H1 (cell line): ENCODE results near the gene BBS9. TPM values are rescaled to one million over a fixed set of nuclear protein-coding genes. Genes with fewer than 3 reads are reported as not detected.

Experiments
- CTCF ChIA-PET: fragments of 300-600 bp; sonication (Branson Sonifier 250); formaldehyde crosslinking; loops from one replicate; lab custom pipeline; 2021; ENCODE audit not compliant: partially characterized antibody; lab: Charles Lee
- POLR2A ChIA-PET: fragments of 300-600 bp; sonication (Branson Sonifier 250); formaldehyde crosslinking; loops from one replicate; lab custom pipeline; 2021; ENCODE audit warnings: inconsistent platforms; ENCODE audit not compliant: partially characterized antibody; lab: Charles Lee
- DNase-seq, 2 experiments: peaks; one replicate each; pipeline versions ENCODE4 v3.0.0 to v3.0.0-alpha.2; 2010 to 2022; ENCODE audit warnings: low spot score in 2 of 2, low read depth in 1 of 2, mixed read lengths in 1 of 2
- FAIRE-seq: peaks from 2 replicates; lab custom pipeline; 2011; peaks lifted over from hg19 to GRCh38; lab: Jason Lieb, UNC
- H2AFZ ChIP-seq: 2 replicates; pipeline ENCODE4 v1.8.1; 2012; ENCODE audit warnings: low read length, inconsistent platforms
- H2AK5ac ChIP-seq: 2 replicates; pipeline ENCODE4 v1.6.1; 2013; ENCODE audit warnings: low read depth, low read length
- H2BK120ac ChIP-seq: replicated peaks from 2 replicates; pipeline ENCODE3; 2013; ENCODE audit warnings: low read depth, low read length, inconsistent platforms
- H2BK12ac ChIP-seq: 2 replicates; pipeline ENCODE4 v1.6.1; 2013; ENCODE audit warnings: low read depth, low read length
- H2BK15ac ChIP-seq: 2 replicates; pipeline ENCODE4 v1.6.1; 2013; ENCODE audit warnings: low read length
- H2BK20ac ChIP-seq: 2 replicates; pipeline ENCODE4 v1.6.1; 2013; ENCODE audit warnings: low read length
- H2BK5ac ChIP-seq: 2 replicates; pipeline ENCODE4 v1.6.1; 2013; ENCODE audit warnings: low read depth, low read length
- H3K14ac ChIP-seq: 2 replicates; pipeline ENCODE4 v1.6.1; 2013; ENCODE audit warnings: inconsistent platforms; ENCODE audit not compliant: insufficient read length
- H3K18ac ChIP-seq: 2 replicates; pipeline ENCODE4 v1.6.1; 2013; ENCODE audit warnings: low read length; ENCODE audit errors: extremely low read depth
- H3K23ac ChIP-seq: 2 replicates; pipeline ENCODE4 v1.6.1; 2013; ENCODE audit warnings: inconsistent platforms; ENCODE audit not compliant: insufficient read length
- H3K23me2 ChIP-seq: 2 replicates; pipeline ENCODE4 v1.6.1; 2013; ENCODE audit warnings: low read depth, low read length
- H3K27ac ChIP-seq: 2 replicates; pipeline ENCODE4 v1.6.1; 2011; ENCODE audit warnings: low read depth, low read length, inconsistent platforms
- H3K27me3 ChIP-seq, 4 experiments: replicated peaks in 1 of 4; 1 replicate in 1 of 4; 2 replicates in 3 of 4; pipeline versions ENCODE4 v1.6.1 to v1.8.1; 2011 to 2013; ENCODE audit warnings: low read length in 3 of 4, mild to moderate bottlenecking in 3 of 4, inconsistent platforms in 2 of 4, mixed read lengths in 2 of 4, moderate library complexity in 1 of 4; ENCODE audit not compliant: control insufficient read depth in 3 of 4, insufficient read depth in 3 of 4; ENCODE audit errors: extremely low read depth in 1 of 4
- H3K36me3 ChIP-seq, 4 experiments: 2 replicates each; pipeline versions ENCODE4 v1.6.1 to v1.8.1; 2011 to 2013; ENCODE audit warnings: mild to moderate bottlenecking in 4 of 4, low read length in 3 of 4, moderate library complexity in 2 of 4, control low read depth in 1 of 4, inconsistent platforms in 1 of 4; ENCODE audit not compliant: insufficient read depth in 4 of 4, control insufficient read depth in 2 of 4
- H3K4ac ChIP-seq: replicated peaks from 2 replicates; pipeline ENCODE3; 2013; ENCODE audit warnings: low read length, low read depth, mixed read lengths, inconsistent platforms; ENCODE audit not compliant: insufficient read length
- H3K4me1 ChIP-seq, 4 experiments: replicated peaks in 1 of 4; 1 replicate in 1 of 4; 2 replicates in 3 of 4; pipeline versions ENCODE4 v1.6.1 to v1.8.1; 2011 to 2013; ENCODE audit warnings: low read length in 3 of 4, inconsistent platforms in 2 of 4, mixed read lengths in 1 of 4; ENCODE audit not compliant: insufficient read depth in 4 of 4, control insufficient read depth in 3 of 4
- H3K4me2 ChIP-seq, 2 experiments: 2 replicates each; pipeline versions ENCODE4 v1.6.1 to v1.8.1; 2011 to 2013; ENCODE audit warnings: low read depth in 2 of 2, low read length in 2 of 2, control low read depth in 1 of 2, inconsistent platforms in 1 of 2, mild to moderate bottlenecking in 1 of 2; ENCODE audit not compliant: insufficient read depth in 1 of 2
- H3K4me3 ChIP-seq, 4 experiments: fragments of 200-600, 300-600 bp in 1 of 4; sonication (generic), shearing (Covaris generic), sonication (Bioruptor Twin) in 1 of 4; 2 replicates each; pipeline versions ENCODE4 v1.5.1 to v1.8.1; 2011 to 2016; ENCODE audit warnings: low read length in 4 of 4, low read depth in 3 of 4, control low read depth in 2 of 4, inconsistent platforms in 2 of 4, mild to moderate bottlenecking in 2 of 4, mixed read lengths in 1 of 4, moderate library complexity in 1 of 4; ENCODE audit not compliant: insufficient read depth in 2 of 4; ENCODE audit errors: extremely low read depth in 1 of 4
- H3K56ac ChIP-seq: replicated peaks from 2 replicates; pipeline ENCODE3; 2013; ENCODE audit warnings: low read depth, mild to moderate bottlenecking, mixed read lengths, low read length, inconsistent platforms; ENCODE audit not compliant: insufficient read length
- H3K79me1 ChIP-seq: 2 replicates; pipeline ENCODE4 v1.6.1; 2013; ENCODE audit warnings: low read depth, low read length, control low read depth
- H3K79me2 ChIP-seq, 2 experiments: 2 replicates each; pipeline versions ENCODE4 v1.6.1 to v1.8.1; 2012 to 2013; ENCODE audit warnings: low read length in 2 of 2, mild to moderate bottlenecking in 2 of 2, inconsistent platforms in 1 of 2; ENCODE audit not compliant: insufficient read depth in 2 of 2, control insufficient read depth in 1 of 2
- H3K9ac ChIP-seq, 4 experiments: replicated peaks in 1 of 4; 1 replicate in 1 of 4; 2 replicates in 3 of 4; pipeline versions ENCODE4 v1.6.1 to v1.8.1; 2011 to 2013; ENCODE audit warnings: low read depth in 3 of 4, low read length in 3 of 4, control low read depth in 2 of 4, mild to moderate bottlenecking in 2 of 4, moderate library complexity in 2 of 4, inconsistent platforms in 1 of 4; ENCODE audit errors: extremely low read depth in 1 of 4
- H3K9me3 ChIP-seq, 2 experiments: 2 replicates each; pipeline versions ENCODE4 v1.6.1 to v1.8.1; 2012 to 2013; ENCODE audit warnings: mild to moderate bottlenecking in 2 of 2, moderate library complexity in 2 of 2, control low read depth in 1 of 2, inconsistent platforms in 1 of 2, low read depth in 1 of 2, low read length in 1 of 2, mixed read lengths in 1 of 2; ENCODE audit not compliant: insufficient read depth in 2 of 2
- H4K20me1 ChIP-seq, 2 experiments: replicated peaks in 1 of 2; 2 replicates each; pipeline versions ENCODE3 to v1.8.1; 2011 to 2013; ENCODE audit warnings: inconsistent platforms in 2 of 2, low read length in 2 of 2, mild to moderate bottlenecking in 1 of 2; ENCODE audit not compliant: insufficient read depth in 2 of 2, control insufficient read depth in 1 of 2
- H4K5ac ChIP-seq: 2 replicates; pipeline ENCODE4 v1.6.1; 2013; ENCODE audit warnings: low read length, low read depth, mixed read lengths, inconsistent platforms; ENCODE audit not compliant: insufficient read length
- H4K8ac ChIP-seq: 2 replicates; pipeline ENCODE4 v1.8.0; 2013; ENCODE audit warnings: mild to moderate bottlenecking, moderate library complexity, low read length, inconsistent platforms; ENCODE audit not compliant: insufficient read depth; ENCODE audit errors: extremely low read depth
- H4K91ac ChIP-seq: replicated peaks from 2 replicates; pipeline ENCODE3; 2013; ENCODE audit warnings: low read length, mixed read lengths, inconsistent platforms; ENCODE audit not compliant: insufficient read length
- CREB1 ChIP-seq: IDR thresholded peaks from 2 replicates; pipeline ENCODE4 v1.6.1; 2012; ENCODE audit warnings: inconsistent platforms
- CTBP2 ChIP-seq: IDR thresholded peaks from 2 replicates; pipeline ENCODE4 v1.7.0; 2011; ENCODE audit warnings: borderline replicate concordance, mild to moderate bottlenecking, moderate library complexity, mixed read lengths, low read length; ENCODE audit not compliant: insufficient read depth, insufficient read length
- EP300 ChIP-seq, 2 experiments: IDR thresholded peaks; 1 replicate in 1 of 2; 2 replicates in 1 of 2; pipeline ENCODE4 v1.6.1; 2011 to 2012; ENCODE audit warnings: low read depth in 2 of 2, low read length in 2 of 2, mild to moderate bottlenecking in 2 of 2, borderline replicate concordance in 1 of 2, inconsistent platforms in 1 of 2, moderate library complexity in 1 of 2
- JUN ChIP-seq: IDR thresholded peaks from 2 replicates; pipeline ENCODE4 v1.6.1; 2011; ENCODE audit warnings: low read depth, mild to moderate bottlenecking, improper control_type of control experiment, low read length
- KDM1A ChIP-seq: fragments of 200-600, 300-600 bp; sonication (generic); IDR thresholded peaks from 2 replicates; pipeline ENCODE4 v1.7.1; 2016; ENCODE audit warnings: mild to moderate bottlenecking, low read length, borderline replicate concordance
- NANOG ChIP-seq: IDR thresholded peaks from 2 replicates; pipeline ENCODE4 v1.6.1; 2011; ENCODE audit warnings: low read length, low read depth, mild to moderate bottlenecking, inconsistent platforms; ENCODE audit not compliant: insufficient read depth, poor library complexity, severe bottlenecking
- POLR2A ChIP-seq, 2 experiments: IDR thresholded peaks; 1 replicate in 1 of 2; 2 replicates in 1 of 2; pipeline ENCODE4 v1.6.1; 2011; ENCODE audit warnings: low read depth in 2 of 2, low read length in 2 of 2, mild to moderate bottlenecking in 2 of 2; ENCODE audit errors: control extremely low read depth in 1 of 2
- POLR2AphosphoS5 ChIP-seq: IDR thresholded peaks from 2 replicates; pipeline ENCODE4 v1.6.1; 2011; ENCODE audit warnings: low read depth, low read length
- RAD21 ChIP-seq, 2 experiments: IDR thresholded peaks in 1 of 2; conservative IDR thresholded peaks in 1 of 2; 2 replicates each; pipeline ENCODE4 v1.6.1; 2011; ENCODE audit warnings: low read depth in 2 of 2, low read length in 2 of 2, improper control_type of control experiment in 1 of 2, inconsistent platforms in 1 of 2, mild to moderate bottlenecking in 1 of 2, moderate library complexity in 1 of 2
- RNF2 ChIP-seq: fragments of 200-900, 300-1000 bp; sonication (generic); IDR thresholded peaks from 2 replicates; pipeline ENCODE4 v1.7.1; 2016; ENCODE audit warnings: borderline replicate concordance, low read depth, mild to moderate bottlenecking, antibody characterized with exemption, low read length; ENCODE audit not compliant: poor library complexity, severe bottlenecking; ENCODE audit errors: missing control alignments
- RXRA ChIP-seq: IDR thresholded peaks from 2 replicates; pipeline ENCODE4 v1.6.1; 2011; ENCODE audit warnings: low read depth, mild to moderate bottlenecking, low read length, moderate library complexity; ENCODE audit not compliant: insufficient read depth
- SIN3A ChIP-seq, 2 experiments: IDR thresholded peaks in 1 of 2; conservative IDR thresholded peaks in 1 of 2; 2 replicates each; pipeline ENCODE4 v1.6.1; 2011 to 2012; ENCODE audit warnings: low read length in 2 of 2, improper control_type of control experiment in 1 of 2, low read depth in 1 of 2, mild to moderate bottlenecking in 1 of 2
- SRF ChIP-seq: IDR thresholded peaks from 2 replicates; pipeline ENCODE4 v1.6.1; 2011; ENCODE audit warnings: mild to moderate bottlenecking, low read depth, low read length, moderate library complexity
- TEAD4 ChIP-seq: IDR thresholded peaks from 2 replicates; pipeline ENCODE4 v1.6.1; 2012; ENCODE audit warnings: low read depth, low read length, inconsistent platforms, mixed read lengths
- ZNF274 ChIP-seq: IDR thresholded peaks from 2 replicates; pipeline ENCODE4 v1.7.0; 2012; ENCODE audit warnings: low read length, borderline replicate concordance; ENCODE audit errors: extremely low read depth
- polyA plus RNA-seq, 7 experiments: library from polyadenylated mRNA; depleted of rRNA in 3 of 7; stranded (reverse) in 5 of 7; unstranded in 2 of 7; fragments of >200 nt in 5 of 7; fragments of 200-250 nt in 2 of 7; gene quantifications; 1 replicate in 5 of 7; 2 replicates in 1 of 7; 4 replicates in 1 of 7; pipeline versions ENCODE4 v1.2.1 to v1.2.3, GENCODE V29; 2011 to 2013; ENCODE audit warnings: missing spikeins in 2 of 7, mixed read lengths in 2 of 7
- total RNA-seq: library from RNA; stranded (reverse); fragmentation: NEBNext Ultra II Directional; extraction: Animal tissue kit (Norgen Biotek cat#: 25700); gene quantifications from 2 replicates; pipeline ENCODE4 v1.2.1, GENCODE V29; 2021

BBS9 gene
- total and polyA plus RNA-seq, 2 of the 8 experiments (the other 6 are each of a cell fraction or from before 2014, with no cell fraction given): 22.3 to 37.0 TPM

DNA sequence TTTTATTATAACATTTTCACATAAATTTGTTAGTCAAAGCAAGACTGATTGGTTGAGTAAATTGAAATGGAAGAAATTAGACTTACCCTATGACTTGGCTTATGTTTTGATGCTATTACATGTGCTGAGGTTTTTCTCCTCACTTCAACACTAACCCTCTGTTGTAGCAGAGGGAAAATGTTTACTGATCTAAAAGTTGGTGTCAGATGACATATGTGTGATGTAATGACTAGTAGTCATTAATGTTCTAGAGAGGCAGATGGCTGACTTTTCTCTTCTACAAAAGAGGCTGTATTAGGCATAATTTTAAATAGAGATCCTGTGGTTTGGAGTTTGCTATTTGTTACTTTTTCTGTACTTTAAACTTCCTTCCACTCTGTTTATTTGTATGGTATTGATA is 266.0 kb downstream of the BBS9 start:
- Histone ChIP-seq H3K14ac (no peak overlapping the region), H4K91ac (no peak overlapping the region), H3K9ac (no peak overlapping the region), H3K4me2 (no peak overlapping the region), H3K18ac (no peak overlapping the region), H2BK15ac (no peak overlapping the region), H3K4ac (no peak overlapping the region), H3K27ac (no peak overlapping the region), H4K5ac (no peak overlapping the region), H3K9me3 (peaks cover 0 to 4% of the 10 kb centered on the region in 2 experiments; a peak in 1 of 4 replicates), H2BK120ac (no peak overlapping the region), H3K23ac (no peak overlapping the region), H4K20me1 (peaks cover 0 to 1% of the 10 kb centered on the region in 2 experiments), H3K79me2 (no peaks in the 10 kb centered on the region), H3K79me1 (no peaks in the 10 kb centered on the region), H2BK20ac (no peak overlapping the region), H2AFZ (no peak overlapping the region), H3K4me1 (no peaks in the 10 kb centered on the region), H3K4me3 (no peak overlapping the region), H4K8ac (no peak overlapping the region), H2BK12ac (no peak overlapping the region), H3K56ac (no peak overlapping the region), H2AK5ac (no peak overlapping the region), H3K27me3 (peaks cover 0 to 2% (median 0%) of the 10 kb centered on the region in 4 experiments; a peak in 1 of 7 replicates), H2BK5ac (no peak overlapping the region), H3K36me3 (peaks cover 0 to 7% (median 0%) of the 10 kb centered on the region in 4 experiments; a peak in 1 of 8 replicates)
- CTCF ChIA-PET: no interaction called here
- POLR2A ChIA-PET: no interaction called here
- FAIRE-seq: no peak
- no peak for DNase-seq
- TF ChIP-seq ZNF274 (no peak), NANOG (no peak), EP300 (IDR thresholded peaks at IDR 0.05; ENCODE audit: borderline replicate concordance in 1 of 2, low read depth in 2 of 2, low read length in 2 of 2) (no peak), RAD21 (IDR thresholded peaks at IDR 0.05 in 1 of 2, conservative IDR thresholded peaks at IDR 0.05 in 1 of 2; ENCODE audit: low read depth in 2 of 2, low read length in 2 of 2) (no peak), SRF (no peak), RNF2 (no peak), POLR2A (IDR thresholded peaks at IDR 0.05; ENCODE audit: control extremely low read depth in 1 of 2, low read depth in 2 of 2, low read length in 2 of 2) (no peak), CREB1 (no peak), CTBP2 (no peak), TEAD4 (no peak), SIN3A (conservative IDR thresholded peaks at IDR 0.05 in 1 of 2, IDR thresholded peaks at IDR 0.05 in 1 of 2; ENCODE audit: low read depth in 1 of 2, low read length in 2 of 2) (no peak), KDM1A (no peak), POLR2AphosphoS5 (no peak), RXRA (no peak), JUN (no peak)
- TF ChIP-seq, all 59 proteins: peak for 0
- no peaks in the 10 kb centered on the region for H3K23me2 ChIP-seq
